ENCODE measurements around the gene HYAL3. TPM values are rescaled to one million over a fixed set of nuclear protein-coding genes. Genes with fewer than 3 reads are reported as not detected.

Gene HYAL3
- total and polyA plus RNA-seq, 2 of the 13 experiments (the other 11 are each of a cell fraction or from before 2014, with no cell fraction given) = 5.5 to 10.4 TPM

GRCh38 chr3:50298836-50299637 is at the start of gene HYAL3, which contains the start of gene NAA80 (continued):
- TF ChIP-seq, protein P1, sequence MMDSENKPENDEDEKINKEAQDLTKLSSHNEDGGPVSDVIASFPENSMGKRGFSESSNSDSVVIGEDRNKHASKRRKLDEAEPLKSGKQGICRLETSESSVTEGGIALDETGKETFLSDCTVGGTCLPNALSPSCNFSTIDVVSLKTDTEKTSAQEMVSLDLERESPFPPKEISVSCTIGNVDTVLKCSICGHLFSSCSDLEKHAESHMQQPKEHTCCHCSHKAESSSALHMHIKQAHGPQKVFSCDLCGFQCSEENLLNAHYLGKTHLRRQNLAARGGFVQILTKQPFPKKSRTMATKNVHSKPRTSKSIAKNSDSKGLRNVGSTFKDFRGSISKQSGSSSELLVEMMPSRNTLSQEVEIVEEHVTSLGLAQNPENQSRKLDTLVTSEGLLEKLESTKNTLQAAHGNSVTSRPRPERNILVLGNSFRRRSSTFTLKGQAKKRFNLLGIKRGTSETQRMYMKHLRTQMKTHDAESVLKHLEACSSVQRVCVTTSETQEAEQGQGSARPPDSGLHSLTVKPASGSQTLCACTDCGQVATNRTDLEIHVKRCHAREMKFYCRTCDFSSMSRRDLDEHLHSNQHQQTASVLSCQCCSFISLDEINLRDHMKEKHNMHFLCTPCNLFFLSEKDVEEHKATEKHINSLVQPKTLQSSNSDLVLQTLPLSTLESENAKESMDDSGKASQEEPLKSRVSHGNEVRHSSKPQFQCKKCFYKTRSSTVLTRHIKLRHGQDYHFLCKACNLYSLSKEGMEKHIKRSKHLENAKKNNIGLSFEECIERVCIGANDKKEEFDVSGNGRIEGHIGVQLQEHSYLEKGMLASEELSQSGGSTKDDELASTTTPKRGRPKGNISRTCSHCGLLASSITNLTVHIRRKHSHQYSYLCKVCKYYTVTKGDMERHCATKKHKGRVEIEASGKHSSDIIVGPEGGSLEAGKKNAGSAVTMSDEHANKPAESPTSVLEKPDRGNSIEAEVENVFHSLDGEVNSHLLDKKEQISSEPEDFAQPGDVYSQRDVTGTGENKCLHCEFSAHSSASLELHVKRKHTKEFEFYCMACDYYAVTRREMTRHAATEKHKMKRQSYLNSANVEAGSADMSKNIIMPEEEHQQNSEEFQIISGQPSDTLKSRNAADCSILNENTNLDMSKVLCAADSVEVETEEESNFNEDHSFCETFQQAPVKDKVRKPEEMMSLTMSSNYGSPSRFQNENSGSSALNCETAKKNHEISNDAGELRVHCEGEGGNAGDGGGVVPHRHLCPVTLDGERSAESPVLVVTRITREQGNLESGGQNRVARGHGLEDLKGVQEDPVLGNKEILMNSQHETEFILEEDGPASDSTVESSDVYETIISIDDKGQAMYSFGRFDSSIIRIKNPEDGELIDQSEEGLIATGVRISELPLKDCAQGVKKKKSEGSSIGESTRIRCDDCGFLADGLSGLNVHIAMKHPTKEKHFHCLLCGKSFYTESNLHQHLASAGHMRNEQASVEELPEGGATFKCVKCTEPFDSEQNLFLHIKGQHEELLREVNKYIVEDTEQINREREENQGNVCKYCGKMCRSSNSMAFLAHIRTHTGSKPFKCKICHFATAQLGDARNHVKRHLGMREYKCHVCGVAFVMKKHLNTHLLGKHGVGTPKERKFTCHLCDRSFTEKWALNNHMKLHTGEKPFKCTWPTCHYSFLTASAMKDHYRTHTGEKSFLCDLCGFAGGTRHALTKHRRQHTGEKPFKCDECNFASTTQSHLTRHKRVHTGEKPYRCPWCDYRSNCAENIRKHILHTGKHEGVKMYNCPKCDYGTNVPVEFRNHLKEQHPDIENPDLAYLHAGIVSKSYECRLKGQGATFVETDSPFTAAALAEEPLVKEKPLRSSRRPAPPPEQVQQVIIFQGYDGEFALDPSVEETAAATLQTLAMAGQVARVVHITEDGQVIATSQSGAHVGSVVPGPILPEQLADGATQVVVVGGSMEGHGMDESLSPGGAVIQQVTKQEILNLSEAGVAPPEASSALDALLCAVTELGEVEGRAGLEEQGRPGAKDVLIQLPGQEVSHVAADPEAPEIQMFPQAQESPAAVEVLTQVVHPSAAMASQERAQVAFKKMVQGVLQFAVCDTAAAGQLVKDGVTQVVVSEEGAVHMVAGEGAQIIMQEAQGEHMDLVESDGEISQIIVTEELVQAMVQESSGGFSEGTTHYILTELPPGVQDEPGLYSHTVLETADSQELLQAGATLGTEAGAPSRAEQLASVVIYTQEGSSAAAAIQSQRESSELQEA (CRISPR knock-in tag; IDR thresholded peaks at IDR 0.05; ENCODE audit: not compliant biosample characterization) = peak; percentile 27
- TF ChIP-seq RARA (CRISPR knock-in tag; IDR thresholded peaks at IDR 0.05) (peak; percentile 14; the same call in 1 of the 2 replicates), ZNF468 (CRISPR knock-in tag; IDR thresholded peaks at IDR 0.05) (no peak; the same call in 1 of the 2 replicates), STAT6 (CRISPR knock-in tag; IDR thresholded peaks at IDR 0.05; ENCODE audit: borderline replicate concordance) (0 out of 2 replicates have a peak, but pooled peaks have one; percentile 43), SOX6 (IDR thresholded peaks at IDR 0.05) (no peak), SOX6 (CRISPR knock-in tag; IDR thresholded peaks at IDR 0.05) (peak; percentile 63), KLF16 (CRISPR knock-in tag; IDR thresholded peaks at IDR 0.05) (peak in 1 of 2 experiments; percentile 75; a peak in 2 of 4 replicates), ZFYVE20 (CRISPR knock-in tag; IDR thresholded peaks at IDR 0.05; ENCODE audit: borderline replicate concordance, low read depth) (no peak), HNRNPK (IDR thresholded peaks at IDR 0.05; ENCODE audit: low read depth, low read length, poor library complexity, severe bottlenecking) (peak; percentile 82)
- TF ChIP-seq, protein P2, sequence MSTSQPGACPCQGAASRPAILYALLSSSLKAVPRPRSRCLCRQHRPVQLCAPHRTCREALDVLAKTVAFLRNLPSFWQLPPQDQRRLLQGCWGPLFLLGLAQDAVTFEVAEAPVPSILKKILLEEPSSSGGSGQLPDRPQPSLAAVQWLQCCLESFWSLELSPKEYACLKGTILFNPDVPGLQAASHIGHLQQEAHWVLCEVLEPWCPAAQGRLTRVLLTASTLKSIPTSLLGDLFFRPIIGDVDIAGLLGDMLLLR (CRISPR knock-in tag; IDR thresholded peaks at IDR 0.05) = no peak; the same call in 1 of the 2 replicates
- TF ChIP-seq, protein P3, sequence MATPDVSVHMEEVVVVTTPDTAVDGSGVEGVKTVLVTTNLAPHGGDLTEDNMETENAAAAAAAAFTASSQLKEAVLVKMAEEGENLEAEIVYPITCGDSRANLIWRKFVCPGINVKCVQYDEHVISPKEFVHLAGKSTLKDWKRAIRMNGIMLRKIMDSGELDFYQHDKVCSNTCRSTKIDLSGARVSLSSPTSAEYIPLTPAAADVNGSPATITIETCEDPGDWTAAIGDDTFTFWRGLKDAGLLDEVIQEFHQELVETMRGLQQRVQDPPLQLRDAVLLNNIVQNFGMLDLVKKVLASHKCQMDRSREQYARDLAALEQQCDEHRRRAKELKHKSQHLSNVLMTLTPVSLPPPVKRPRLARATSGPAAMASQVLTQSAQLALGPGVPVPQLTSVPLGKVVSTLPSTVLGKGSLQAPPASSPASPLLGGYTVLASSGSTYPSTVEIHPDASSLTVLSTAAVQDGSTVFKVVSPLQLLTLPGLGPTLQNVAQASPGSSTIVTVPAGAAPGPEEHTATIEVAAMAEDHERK (CRISPR knock-in tag; IDR thresholded peaks at IDR 0.05; ENCODE audit: low read depth) = 0 out of 2 replicates have a peak, but pooled peaks have one; percentile 27
- TF ChIP-seq, protein P4, sequence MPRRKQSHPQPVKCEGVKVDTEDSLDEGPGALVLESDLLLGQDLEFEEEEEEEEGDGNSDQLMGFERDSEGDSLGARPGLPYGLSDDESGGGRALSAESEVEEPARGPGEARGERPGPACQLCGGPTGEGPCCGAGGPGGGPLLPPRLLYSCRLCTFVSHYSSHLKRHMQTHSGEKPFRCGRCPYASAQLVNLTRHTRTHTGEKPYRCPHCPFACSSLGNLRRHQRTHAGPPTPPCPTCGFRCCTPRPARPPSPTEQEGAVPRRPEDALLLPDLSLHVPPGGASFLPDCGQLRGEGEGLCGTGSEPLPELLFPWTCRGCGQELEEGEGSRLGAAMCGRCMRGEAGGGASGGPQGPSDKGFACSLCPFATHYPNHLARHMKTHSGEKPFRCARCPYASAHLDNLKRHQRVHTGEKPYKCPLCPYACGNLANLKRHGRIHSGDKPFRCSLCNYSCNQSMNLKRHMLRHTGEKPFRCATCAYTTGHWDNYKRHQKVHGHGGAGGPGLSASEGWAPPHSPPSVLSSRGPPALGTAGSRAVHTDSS (CRISPR knock-in tag; conservative IDR thresholded peaks at IDR 0.05) = no peak
